ENCODE data around the gene NR1D1.
A peak's percentile ranks its signal among the peaks of the same experiment; 100 is the strongest.

The NR1D1 gene

GRCh38 chr17:40101367-40102210 is 1.2 kb upstream of the NR1D1 start:
- Histone ChIP-seq H3K9ac (ENCODE audit: low read length) (peak overlapping the region; percentile 46), H3K4me3 (ENCODE audit: low read depth in 1 of 2, low read length in 2 of 2) (peak overlapping the region; percentile 13 to 99), H3K27ac (ENCODE audit: low read depth, low read length) (peak overlapping the region; percentile 97), H3K4me1 (ENCODE audit: insufficient read depth, low read length) (peaks cover 75% of the 10 kb centered on the region), H3K36me3 (ENCODE audit: insufficient read depth, low read length) (peaks cover 22% of the 10 kb centered on the region), H3K9me3 (ENCODE audit: low read length) (no peaks in the 10 kb centered on the region), H3K27me3 (ENCODE audit: control insufficient read depth in 1 of 2, insufficient read depth in 2 of 2, low read length in 2 of 2) (no peaks in the 10 kb centered on the region)

GRCh38 chr17:40100669-40101366 is 429 bp upstream of the NR1D1 start:
- H3K9ac ChIP-seq (ENCODE audit: low read length) = peak overlapping the region; percentile 46
- H3K27ac ChIP-seq (ENCODE audit: low read depth, low read length) = peak overlapping the region; percentile 97
- peak overlapping the region; percentile 75 to 99 for H3K4me3 ChIP-seq (ENCODE audit: low read depth in 1 of 2, low read length in 2 of 2)
- peaks cover 75% of the 10 kb centered on the region for H3K4me1 ChIP-seq (ENCODE audit: insufficient read depth, low read length)
- no peaks in the 10 kb centered on the region for H3K27me3 ChIP-seq (ENCODE audit: control insufficient read depth in 1 of 2, insufficient read depth in 2 of 2, low read length in 2 of 2)
- H3K36me3 ChIP-seq (ENCODE audit: insufficient read depth, low read length) = peaks cover 30% of the 10 kb centered on the region
- no peaks in the 10 kb centered on the region for H3K9me3 ChIP-seq (ENCODE audit: low read length)

GRCh38 chr17:40099619-40100418 is 570 bp downstream of the NR1D1 start:
- Histone ChIP-seq H3K27me3 (ENCODE audit: control insufficient read depth in 1 of 2, insufficient read depth in 2 of 2, low read length in 2 of 2) (no peaks in the 10 kb centered on the region), H3K27ac (ENCODE audit: low read depth, low read length) (peak overlapping the region; percentile 97), H3K4me1 (ENCODE audit: insufficient read depth, low read length) (peaks cover 75% of the 10 kb centered on the region), H3K9ac (ENCODE audit: low read length) (peak overlapping the region; percentile 97), H3K36me3 (ENCODE audit: insufficient read depth, low read length) (peaks cover 40% of the 10 kb centered on the region), H3K9me3 (ENCODE audit: low read length) (no peaks in the 10 kb centered on the region), H3K4me3 (ENCODE audit: low read depth in 1 of 2, low read length in 2 of 2) (peak overlapping the region; percentile 75 to 99)

GRCh38 chr17:40098846-40099618 is 1.4 kb downstream of the NR1D1 start:
- Histone ChIP-seq H3K27me3 (ENCODE audit: control insufficient read depth in 1 of 2, insufficient read depth in 2 of 2, low read length in 2 of 2) (no peaks in the 10 kb centered on the region), H3K27ac (ENCODE audit: low read depth, low read length) (peak overlapping the region; percentile 97), H3K9me3 (ENCODE audit: low read length) (no peaks in the 10 kb centered on the region), H3K9ac (ENCODE audit: low read length) (peak overlapping the region; percentile 97), H3K4me1 (ENCODE audit: insufficient read depth, low read length) (peaks cover 75% of the 10 kb centered on the region), H3K4me3 (ENCODE audit: low read depth in 1 of 2, low read length in 2 of 2) (peak overlapping the region; percentile 75 to 99), H3K36me3 (ENCODE audit: insufficient read depth, low read length) (peaks cover 48% of the 10 kb centered on the region)

GRCh38 chr17:40097931-40098845 is 2.2 kb downstream of the NR1D1 start:
- Histone ChIP-seq H3K9ac (ENCODE audit: low read length) (peak overlapping the region; percentile 89), H3K36me3 (ENCODE audit: insufficient read depth, low read length) (peaks cover 56% of the 10 kb centered on the region), H3K27ac (ENCODE audit: low read depth, low read length) (peak overlapping the region; percentile 86), H3K27me3 (ENCODE audit: control insufficient read depth in 1 of 2, insufficient read depth in 2 of 2, low read length in 2 of 2) (no peaks in the 10 kb centered on the region), H3K4me1 (ENCODE audit: insufficient read depth, low read length) (peaks cover 75% of the 10 kb centered on the region), H3K9me3 (ENCODE audit: low read length) (no peaks in the 10 kb centered on the region), H3K4me3 (ENCODE audit: low read depth in 1 of 2, low read length in 2 of 2) (peak overlapping the region; percentile 10 to 85)

- H3K27me3 ChIP-seq (ENCODE audit: control insufficient read depth in 1 of 2, insufficient read depth in 2 of 2, low read length in 2 of 2) = no peaks in the 10 kb centered on the region
- H3K4me3 ChIP-seq (ENCODE audit: low read depth in 1 of 2, low read length in 2 of 2) = peak overlapping the region in 1 of 2 donors; percentile 85
- H3K9ac ChIP-seq (ENCODE audit: low read length) = peak overlapping the region; percentile 89
These were observed 3.3 kb downstream of the NR1D1 start for GRCh38 chr17:40097087-40097486.

GRCh38 chr17:40095944-40096791 is 4.2 kb downstream of the NR1D1 start:
- H3K4me1 ChIP-seq (ENCODE audit: insufficient read depth, low read length) = peaks cover 77% of the 10 kb centered on the region
- H3K9ac ChIP-seq (ENCODE audit: low read length) = peak overlapping the region; percentile 89
- peak overlapping the region; percentile 86 for H3K27ac ChIP-seq (ENCODE audit: low read depth, low read length)
- H3K27me3 ChIP-seq (ENCODE audit: control insufficient read depth in 1 of 2, insufficient read depth in 2 of 2, low read length in 2 of 2) = no peaks in the 10 kb centered on the region
- H3K36me3 ChIP-seq (ENCODE audit: insufficient read depth, low read length) = peaks cover 62% of the 10 kb centered on the region
- peak overlapping the region in 1 of 2 donors; percentile 85 for H3K4me3 ChIP-seq (ENCODE audit: low read depth in 1 of 2, low read length in 2 of 2)
- H3K9me3 ChIP-seq (ENCODE audit: low read length) = no peaks in the 10 kb centered on the region

More at GRCh38 chr17:40097087-40097486, 3.3 kb downstream of the NR1D1 start:
- Histone ChIP-seq H3K36me3 (ENCODE audit: insufficient read depth, low read length) (peaks cover 62% of the 10 kb centered on the region), H3K9me3 (ENCODE audit: low read length) (no peaks in the 10 kb centered on the region), H3K4me1 (ENCODE audit: insufficient read depth, low read length) (peaks cover 77% of the 10 kb centered on the region), H3K27ac (ENCODE audit: low read depth, low read length) (peak overlapping the region; percentile 86)

- peak overlapping the region in 1 of 2 donors; percentile 85 for H3K4me3 ChIP-seq (ENCODE audit: low read depth in 1 of 2, low read length in 2 of 2)
- peak overlapping the region; percentile 74 for H3K27ac ChIP-seq (ENCODE audit: low read depth, low read length)
- H3K27me3 ChIP-seq (ENCODE audit: control insufficient read depth in 1 of 2, insufficient read depth in 2 of 2, low read length in 2 of 2) = no peaks in the 10 kb centered on the region
- H3K9me3 ChIP-seq (ENCODE audit: low read length) = no peaks in the 10 kb centered on the region
- peaks cover 62% of the 10 kb centered on the region for H3K36me3 ChIP-seq (ENCODE audit: insufficient read depth, low read length)
- peaks cover 79% of the 10 kb centered on the region for H3K4me1 ChIP-seq (ENCODE audit: insufficient read depth, low read length)
- H3K9ac ChIP-seq (ENCODE audit: low read length) = no peak overlapping the region
These were observed 4.9 kb downstream of the NR1D1 start for GRCh38 chr17:40095351-40095943.

GRCh38 chr17:40094874-40095273 is 5.5 kb downstream of the NR1D1 start:
- Histone ChIP-seq H3K9ac (ENCODE audit: low read length) (no peak overlapping the region), H3K27me3 (ENCODE audit: control insufficient read depth in 1 of 2, insufficient read depth in 2 of 2, low read length in 2 of 2) (no peaks in the 10 kb centered on the region), H3K4me3 (ENCODE audit: low read depth in 1 of 2, low read length in 2 of 2) (no peak overlapping the region), H3K36me3 (ENCODE audit: insufficient read depth, low read length) (peaks cover 62% of the 10 kb centered on the region), H3K9me3 (ENCODE audit: low read length) (no peaks in the 10 kb centered on the region), H3K27ac (ENCODE audit: low read depth, low read length) (no peak overlapping the region), H3K4me1 (ENCODE audit: insufficient read depth, low read length) (peaks cover 84% of the 10 kb centered on the region)

Data from muscle layer of colon (tissue), 2 donors.